H1 (cell line): ENCODE results near the gene DYNC1H1.

ENCODE experiments used
- CEBPB ChIP-seq: IDR thresholded peaks from 2 replicates; pipeline ENCODE4 v1.6.1; 2012; ENCODE audit warnings: low read depth, low read length
- EZH2 ChIP-seq: fragments of 200-600 bp; sonication (generic); IDR thresholded peaks from 2 replicates; pipeline ENCODE4 v1.7.1; 2012; ENCODE audit warnings: low read depth, mild to moderate bottlenecking, moderate library complexity, low read length, inconsistent platforms; ENCODE audit not compliant: severe bottlenecking
- MAFK ChIP-seq: IDR thresholded peaks from 2 replicates; pipeline ENCODE4 v1.6.1; 2012; ENCODE audit warnings: low read depth, mild to moderate bottlenecking, improper control_type of control experiment, low read length
- PHF8 ChIP-seq: fragments of 200-600 bp; sonication (generic); conservative IDR thresholded peaks from 2 replicates; pipeline ENCODE4 v1.7.1; 2012; ENCODE audit warnings: low read depth, mild to moderate bottlenecking, inconsistent platforms, low read length, moderate library complexity
- POLR2A ChIP-seq, 2 experiments: IDR thresholded peaks; 1 replicate in 1 of 2; 2 replicates in 1 of 2; pipeline ENCODE4 v1.6.1; 2011; ENCODE audit warnings: low read depth in 2 of 2, low read length in 2 of 2, mild to moderate bottlenecking in 2 of 2; ENCODE audit errors: control extremely low read depth in 1 of 2
- SIN3A ChIP-seq, 2 experiments: IDR thresholded peaks in 1 of 2; conservative IDR thresholded peaks in 1 of 2; 2 replicates each; pipeline ENCODE4 v1.6.1; 2011 to 2012; ENCODE audit warnings: low read length in 2 of 2, improper control_type of control experiment in 1 of 2, low read depth in 1 of 2, mild to moderate bottlenecking in 1 of 2
- SRF ChIP-seq: IDR thresholded peaks from 2 replicates; pipeline ENCODE4 v1.6.1; 2011; ENCODE audit warnings: mild to moderate bottlenecking, low read depth, low read length, moderate library complexity
- SUZ12 ChIP-seq: fragments of 200-600 bp; sonication (generic); IDR thresholded peaks from 2 replicates; pipeline ENCODE4 v1.6.1; 2012; ENCODE audit warnings: mild to moderate bottlenecking, inconsistent platforms, low read length, moderate library complexity, mixed read lengths
- TF ChIP-seq, protein P1 (sequence below), 3 experiments: IDR thresholded peaks; 1 replicate in 2 of 3; 2 replicates in 1 of 3; pipeline versions ENCODE4 v1.5.1 to v1.6.1; 2011; ENCODE audit warnings: low read length in 3 of 3, mild to moderate bottlenecking in 3 of 3, inconsistent platforms in 2 of 3, low read depth in 1 of 3, moderate library complexity in 1 of 3; ENCODE audit not compliant: insufficient read depth in 1 of 3; ENCODE audit errors: control extremely low read depth in 1 of 3
- TF ChIP-seq, protein P2 (sequence below): IDR thresholded peaks from 2 replicates; pipeline ENCODE4 v1.6.1; 2012; ENCODE audit warnings: low read length, inconsistent platforms

DNA sequence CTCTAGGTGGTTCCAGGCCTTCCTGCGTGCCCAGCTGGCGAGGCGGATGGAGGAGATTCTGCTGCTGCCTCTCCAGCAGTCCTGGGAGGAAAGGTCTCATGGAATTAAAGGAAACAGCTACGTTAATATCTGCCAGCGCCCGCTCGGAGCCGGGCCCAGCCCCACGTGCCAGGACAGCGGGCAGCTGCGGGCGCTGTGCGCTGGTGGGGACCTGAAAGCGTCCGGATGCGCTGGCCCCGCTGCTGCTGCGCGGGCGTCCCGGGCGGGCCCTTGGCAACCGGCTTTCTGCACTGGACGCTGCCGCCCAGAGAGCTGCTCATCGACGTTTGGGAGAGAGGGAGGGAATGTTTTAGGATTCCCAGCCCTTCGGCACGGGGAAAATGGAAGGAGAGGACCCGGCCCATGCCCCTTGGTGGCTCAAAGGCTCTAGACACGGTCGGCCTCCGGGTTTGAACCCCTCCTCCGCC is 8.6 kb upstream of the DYNC1H1 start:
- no peak for TF ChIP-seq CEBPB
- TF ChIP-seq, protein P1, sequence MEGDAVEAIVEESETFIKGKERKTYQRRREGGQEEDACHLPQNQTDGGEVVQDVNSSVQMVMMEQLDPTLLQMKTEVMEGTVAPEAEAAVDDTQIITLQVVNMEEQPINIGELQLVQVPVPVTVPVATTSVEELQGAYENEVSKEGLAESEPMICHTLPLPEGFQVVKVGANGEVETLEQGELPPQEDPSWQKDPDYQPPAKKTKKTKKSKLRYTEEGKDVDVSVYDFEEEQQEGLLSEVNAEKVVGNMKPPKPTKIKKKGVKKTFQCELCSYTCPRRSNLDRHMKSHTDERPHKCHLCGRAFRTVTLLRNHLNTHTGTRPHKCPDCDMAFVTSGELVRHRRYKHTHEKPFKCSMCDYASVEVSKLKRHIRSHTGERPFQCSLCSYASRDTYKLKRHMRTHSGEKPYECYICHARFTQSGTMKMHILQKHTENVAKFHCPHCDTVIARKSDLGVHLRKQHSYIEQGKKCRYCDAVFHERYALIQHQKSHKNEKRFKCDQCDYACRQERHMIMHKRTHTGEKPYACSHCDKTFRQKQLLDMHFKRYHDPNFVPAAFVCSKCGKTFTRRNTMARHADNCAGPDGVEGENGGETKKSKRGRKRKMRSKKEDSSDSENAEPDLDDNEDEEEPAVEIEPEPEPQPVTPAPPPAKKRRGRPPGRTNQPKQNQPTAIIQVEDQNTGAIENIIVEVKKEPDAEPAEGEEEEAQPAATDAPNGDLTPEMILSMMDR (IDR thresholded peaks at IDR 0.05; ENCODE audit: control extremely low read depth in 1 of 3, insufficient read depth in 1 of 3, low read depth in 1 of 3, low read length in 3 of 3), result no peak
- no peak for TF ChIP-seq PHF8
- no peak for TF ChIP-seq SIN3A (conservative IDR thresholded peaks at IDR 0.05 in 1 of 2, IDR thresholded peaks at IDR 0.05 in 1 of 2; ENCODE audit: low read depth in 1 of 2, low read length in 2 of 2)
- TF ChIP-seq EZH2, result no peak
- TF ChIP-seq, protein P2, sequence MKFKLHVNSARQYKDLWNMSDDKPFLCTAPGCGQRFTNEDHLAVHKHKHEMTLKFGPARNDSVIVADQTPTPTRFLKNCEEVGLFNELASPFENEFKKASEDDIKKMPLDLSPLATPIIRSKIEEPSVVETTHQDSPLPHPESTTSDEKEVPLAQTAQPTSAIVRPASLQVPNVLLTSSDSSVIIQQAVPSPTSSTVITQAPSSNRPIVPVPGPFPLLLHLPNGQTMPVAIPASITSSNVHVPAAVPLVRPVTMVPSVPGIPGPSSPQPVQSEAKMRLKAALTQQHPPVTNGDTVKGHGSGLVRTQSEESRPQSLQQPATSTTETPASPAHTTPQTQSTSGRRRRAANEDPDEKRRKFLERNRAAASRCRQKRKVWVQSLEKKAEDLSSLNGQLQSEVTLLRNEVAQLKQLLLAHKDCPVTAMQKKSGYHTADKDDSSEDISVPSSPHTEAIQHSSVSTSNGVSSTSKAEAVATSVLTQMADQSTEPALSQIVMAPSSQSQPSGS, result no peak
- no peak for TF ChIP-seq SRF
- TF ChIP-seq SUZ12, result no peak
- no peak for TF ChIP-seq POLR2A (IDR thresholded peaks at IDR 0.05; ENCODE audit: control extremely low read depth in 1 of 2, low read depth in 2 of 2, low read length in 2 of 2)
- no peak for TF ChIP-seq MAFK
